Caco-2 (cell line): ENCODE results near the gene VAMP2. TPM values are rescaled to one million over a fixed set of nuclear protein-coding genes. Genes with fewer than 3 reads are reported as not detected.

Experiments
- BruUV-seq: library from RNA; stranded (reverse); fragments of 400-500 nt; replicated peaks from 2 replicates; lab custom pipeline; 2021; lab: Mats Ljungman, UMichigan
- CTCF ChIA-PET: fragments of 300-600 bp; sonication (Branson Sonifier 250); formaldehyde crosslinking; loops from one replicate; lab custom pipeline; 2022; ENCODE audit warnings: antibody characterized with exemption; lab: Charles Lee
- POLR2A ChIA-PET: fragments of 300-600 bp; sonication (Branson Sonifier 250); formaldehyde crosslinking; loops from one replicate; lab custom pipeline; 2022; ENCODE audit warnings: antibody characterized with exemption; lab: Charles Lee
- DNase-seq, 2 experiments: peaks; one replicate each; pipeline versions ENCODE4 v3.0.0 to v3.0.0-alpha.2; 2020 to 2022
- H3K27me3 ChIP-seq: replicated peaks from 2 replicates; pipeline ENCODE4 v1.6.0; 2011; ENCODE audit warnings: low read length; ENCODE audit not compliant: control insufficient read depth, insufficient read depth
- H3K36me3 ChIP-seq: 2 replicates; pipeline ENCODE4 v1.5.1; 2011; ENCODE audit warnings: low read length; ENCODE audit not compliant: control insufficient read depth, insufficient read depth
- H3K4me1 ChIP-seq: fragments of 250-450 bp; sonication (Bioruptor Pico); 2 replicates; pipeline ENCODE4 v1.5.1; 2020; ENCODE audit warnings: mild to moderate bottlenecking
- H3K4me3 ChIP-seq: 2 replicates; pipeline ENCODE4 v1.5.1; 2011; ENCODE audit warnings: low read depth, mild to moderate bottlenecking, control low read depth, low read length
- H3K9me3 ChIP-seq: fragments of 250-450 bp; sonication (Bioruptor Pico); 2 replicates; pipeline ENCODE4 v1.5.1; 2020; ENCODE audit warnings: mild to moderate bottlenecking, moderate library complexity
- H3K27ac Mint-ChIP-seq: one replicate; pipeline ENCODE4 v1.8.0; 2022; ENCODE audit warnings: mixed read lengths; ENCODE audit not compliant: unreplicated experiment
- H3K27me3 Mint-ChIP-seq: one replicate; pipeline ENCODE4 v1.8.0; 2022; ENCODE audit warnings: mixed read lengths; ENCODE audit not compliant: insufficient read depth, unreplicated experiment
- H3K36me3 Mint-ChIP-seq: one replicate; pipeline ENCODE4 v1.8.0; 2022; ENCODE audit warnings: mild to moderate bottlenecking, mixed read lengths; ENCODE audit not compliant: insufficient read depth, unreplicated experiment
- H3K4me1 Mint-ChIP-seq: one replicate; pipeline ENCODE4 v1.8.0; 2022; ENCODE audit warnings: low read depth, mixed read lengths; ENCODE audit not compliant: unreplicated experiment
- H3K4me3 Mint-ChIP-seq: one replicate; pipeline ENCODE4 v1.8.0; 2022; ENCODE audit warnings: mild to moderate bottlenecking, moderate library complexity, mixed read lengths; ENCODE audit not compliant: unreplicated experiment
- H3K9me3 Mint-ChIP-seq: one replicate; pipeline ENCODE4 v1.8.0; 2022; ENCODE audit warnings: mixed read lengths; ENCODE audit not compliant: unreplicated experiment
- intact Hi-C: fragments of 100-400 bp; cut with micrococcal nuclease; formaldehyde crosslinking; loops from one replicate; pipeline ENCODE4 v1.10.0; 2022; ENCODE audit not compliant: unreplicated experiment
- total RNA-seq: library from RNA; stranded (reverse); gene quantifications from 2 replicates; pipeline ENCODE4 v1.2.3, GENCODE V29; 2022
- TF ChIP-seq, protein P1 (sequence below), 2 experiments: fragments of 200-600 bp in 1 of 2; IDR thresholded peaks; 1 replicate in 1 of 2; 2 replicates in 1 of 2; pipeline versions ENCODE4 v1.5.1 to v1.8.0; 2011 to 2022; ENCODE audit warnings: antibody characterized with exemption in 1 of 2, control low read depth in 1 of 2, inconsistent platforms in 1 of 2, low read depth in 1 of 2, low read length in 1 of 2, mild to moderate bottlenecking in 1 of 2, moderate library complexity in 1 of 2; ENCODE audit not compliant: insufficient read depth in 1 of 2, severe bottlenecking in 1 of 2, unreplicated experiment in 1 of 2

The VAMP2 gene
- total RNA-seq, 1 experiment from 2014 or later, result 10.5 TPM

DNA sequence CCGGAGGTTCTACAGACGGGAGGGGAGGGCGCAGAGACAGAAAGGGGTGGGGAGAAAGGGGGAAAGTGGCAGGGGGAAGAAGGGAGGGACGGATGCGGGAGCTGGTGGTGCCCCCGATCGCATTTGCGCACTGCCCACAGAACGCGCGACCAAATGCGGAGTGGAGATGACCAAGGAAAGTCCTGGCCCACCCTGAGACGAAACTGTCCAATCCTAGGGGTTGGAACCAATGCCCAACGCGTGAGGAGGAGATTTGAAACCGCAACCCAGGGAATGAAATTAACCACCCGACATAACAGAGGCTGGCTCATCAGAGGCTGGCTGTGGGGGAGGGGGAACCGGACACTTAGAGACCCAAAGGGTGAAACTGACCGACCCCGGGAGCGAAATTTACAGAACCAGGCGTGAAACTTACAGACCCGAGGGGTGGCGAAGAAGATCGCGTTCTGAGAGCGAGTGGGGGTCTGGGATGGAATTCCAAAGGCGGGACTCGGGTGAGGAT is 40.3 kb downstream of the VAMP2 start:
- no peak for DNase-seq
- Mint-ChIP-seq H3K36me3 (peaks cover 69% of the 10 kb centered on the region), H3K27me3 (peaks cover 2% of the 10 kb centered on the region), H3K27ac (no peak overlapping the region), H3K4me1 (peaks cover 44% of the 10 kb centered on the region), H3K4me3 (peak overlapping the region; percentile 87), H3K9me3 (no peaks in the 10 kb centered on the region)
- intact Hi-C loops, result no loop called here
- no peaks in the 10 kb centered on the region; the same call in 1 of the 2 replicates for H3K4me1 ChIP-seq
- TF ChIP-seq, protein P1, sequence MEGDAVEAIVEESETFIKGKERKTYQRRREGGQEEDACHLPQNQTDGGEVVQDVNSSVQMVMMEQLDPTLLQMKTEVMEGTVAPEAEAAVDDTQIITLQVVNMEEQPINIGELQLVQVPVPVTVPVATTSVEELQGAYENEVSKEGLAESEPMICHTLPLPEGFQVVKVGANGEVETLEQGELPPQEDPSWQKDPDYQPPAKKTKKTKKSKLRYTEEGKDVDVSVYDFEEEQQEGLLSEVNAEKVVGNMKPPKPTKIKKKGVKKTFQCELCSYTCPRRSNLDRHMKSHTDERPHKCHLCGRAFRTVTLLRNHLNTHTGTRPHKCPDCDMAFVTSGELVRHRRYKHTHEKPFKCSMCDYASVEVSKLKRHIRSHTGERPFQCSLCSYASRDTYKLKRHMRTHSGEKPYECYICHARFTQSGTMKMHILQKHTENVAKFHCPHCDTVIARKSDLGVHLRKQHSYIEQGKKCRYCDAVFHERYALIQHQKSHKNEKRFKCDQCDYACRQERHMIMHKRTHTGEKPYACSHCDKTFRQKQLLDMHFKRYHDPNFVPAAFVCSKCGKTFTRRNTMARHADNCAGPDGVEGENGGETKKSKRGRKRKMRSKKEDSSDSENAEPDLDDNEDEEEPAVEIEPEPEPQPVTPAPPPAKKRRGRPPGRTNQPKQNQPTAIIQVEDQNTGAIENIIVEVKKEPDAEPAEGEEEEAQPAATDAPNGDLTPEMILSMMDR (IDR thresholded peaks at IDR 0.05; ENCODE audit: insufficient read depth in 1 of 2, low read depth in 1 of 2, low read length in 1 of 2, severe bottlenecking in 1 of 2, unreplicated experiment in 1 of 2), result no peak
- H3K36me3 ChIP-seq, result no peaks in the 10 kb centered on the region
- H3K4me3 ChIP-seq, result peak overlapping the region; percentile 37
- BruUV-seq, result no TSS peak
- ChIA-PET POLR2A (no interaction called here), CTCF (interaction anchor here (0.7 kb wide), 1 partner anchor 173 kb away, joined by 3 read pairs; the partner anchor contains the start of gene SLC25A35)
- no peaks in the 10 kb centered on the region for H3K9me3 ChIP-seq
- no peaks in the 10 kb centered on the region; the same call in 1 of the 2 replicates for H3K27me3 ChIP-seq

DNA sequence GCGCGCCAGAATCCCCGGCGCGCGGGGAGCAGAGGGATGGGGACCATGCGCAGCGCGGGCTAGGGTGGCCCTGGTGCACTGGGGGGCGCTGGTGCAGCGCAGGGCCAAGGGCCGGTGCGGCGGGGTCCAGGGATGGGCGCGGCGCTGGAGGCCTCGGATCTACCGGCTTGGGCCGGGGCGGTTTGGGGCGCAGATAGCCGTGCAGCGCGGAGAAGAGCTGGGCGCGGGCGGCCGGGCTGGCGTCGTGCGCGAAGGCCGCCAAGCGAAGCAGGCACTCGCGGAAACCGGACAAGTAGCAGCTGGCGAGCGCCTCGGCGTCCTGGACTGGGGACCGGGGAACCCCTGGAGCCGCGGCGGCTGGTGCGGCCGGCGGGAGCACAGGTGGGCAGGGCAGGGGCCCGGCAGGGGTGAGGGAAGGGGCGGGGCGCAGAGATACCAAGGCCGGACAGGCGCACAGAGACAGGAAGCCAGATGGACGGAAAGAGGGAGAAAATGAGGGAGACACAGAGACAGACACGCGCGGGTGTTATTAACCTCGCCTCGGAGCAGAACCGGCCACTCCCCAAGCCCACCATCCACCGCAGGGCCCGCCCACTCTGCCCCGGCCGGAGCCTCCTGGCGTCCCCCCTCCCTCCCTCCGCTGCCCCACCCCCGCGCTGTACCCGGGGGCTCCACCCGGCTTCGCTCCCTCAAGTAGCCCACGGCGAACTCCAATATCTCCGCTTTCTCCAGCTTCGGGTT is 40.9 kb downstream of the VAMP2 start:
- intact Hi-C loops, result no loop called here

DNA sequence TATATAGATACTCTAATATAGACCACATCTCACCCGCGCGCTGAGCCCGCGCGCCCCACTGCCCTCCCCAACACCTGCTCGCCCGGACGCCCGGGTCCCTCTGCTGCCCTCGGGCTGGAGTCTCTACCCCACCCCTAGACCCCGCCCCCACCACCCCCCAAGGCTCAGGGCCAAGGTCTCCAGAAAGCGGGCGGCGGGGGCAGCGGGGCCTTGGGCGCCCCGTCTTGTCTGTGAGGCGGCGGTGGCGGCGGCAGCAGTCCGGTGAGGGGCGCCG is 41.4 kb downstream of the VAMP2 start:
- no peaks in the 10 kb centered on the region for H3K9me3 Mint-ChIP-seq
- intact Hi-C loops, result no loop called here
- H3K9me3 ChIP-seq, result no peaks in the 10 kb centered on the region
- H3K4me1 ChIP-seq, result no peaks in the 10 kb centered on the region; the same call in 1 of the 2 replicates
- H3K27ac Mint-ChIP-seq, result peak overlapping the region; percentile 92
- H3K36me3 Mint-ChIP-seq, result peaks cover 58% of the 10 kb centered on the region
- no peaks in the 10 kb centered on the region; the same call in 1 of the 2 replicates for H3K27me3 ChIP-seq
- H3K27me3 Mint-ChIP-seq, result peaks cover 2% of the 10 kb centered on the region
- BruUV-seq, result no TSS peak
- no peaks in the 10 kb centered on the region for H3K36me3 ChIP-seq
- H3K4me1 Mint-ChIP-seq, result peaks cover 33% of the 10 kb centered on the region
- H3K4me3 ChIP-seq, result peak overlapping the region; percentile 37
- peak overlapping the region; percentile 87 for H3K4me3 Mint-ChIP-seq
- TF ChIP-seq, protein P1 (IDR thresholded peaks at IDR 0.05; ENCODE audit: insufficient read depth in 1 of 2, low read depth in 1 of 2, low read length in 1 of 2, severe bottlenecking in 1 of 2, unreplicated experiment in 1 of 2), result no peak
- ChIA-PET POLR2A (no interaction called here), CTCF (interaction anchor here (1.0 to 1.8 kb wide), 2 partner anchors 35 to 47 kb away, joined by 3 to 8 read pairs; no protein-coding TSS in a partner anchor)
- no peak for DNase-seq

More for the DNA sequence above, 40.9 kb downstream of the VAMP2 start:
- POLR2A ChIA-PET, result no interaction called here
- H3K9me3 Mint-ChIP-seq, result no peaks in the 10 kb centered on the region
- peak overlapping the region; percentile 87 for H3K4me3 Mint-ChIP-seq
- no peak overlapping the region for H3K27ac Mint-ChIP-seq
- peaks cover 63% of the 10 kb centered on the region for H3K36me3 Mint-ChIP-seq
- Histone ChIP-seq H3K9me3 (no peaks in the 10 kb centered on the region), H3K4me3 (peak overlapping the region; percentile 37), H3K36me3 (no peaks in the 10 kb centered on the region), H3K4me1 (no peaks in the 10 kb centered on the region; the same call in 1 of the 2 replicates), H3K27me3 (no peaks in the 10 kb centered on the region; the same call in 1 of the 2 replicates)
- TF ChIP-seq, protein P1 (IDR thresholded peaks at IDR 0.05; ENCODE audit: insufficient read depth in 1 of 2, low read depth in 1 of 2, low read length in 1 of 2, severe bottlenecking in 1 of 2, unreplicated experiment in 1 of 2), result peak; percentile 22 to 25
- DNase-seq, result peak; percentile 52 to 71
- CTCF ChIA-PET, result interaction anchor here (0.7 to 1.8 kb wide), 3 partner anchors 35 to 174 kb away, joined by 3 to 8 read pairs (median 3); partner anchors contain the start of gene SLC25A35
- BruUV-seq, result no TSS peak
- H3K4me1 Mint-ChIP-seq, result peaks cover 38% of the 10 kb centered on the region
- H3K27me3 Mint-ChIP-seq, result peaks cover 2% of the 10 kb centered on the region
